ENCODE data around the gene RFK. TPM values are rescaled to one million over a fixed set of nuclear protein-coding genes. Genes with fewer than 3 reads are reported as not detected.

The RFK gene
- total and polyA plus RNA-seq, 2 donors from 2014 or later, result 20.6 to 40.3 TPM

DNA sequence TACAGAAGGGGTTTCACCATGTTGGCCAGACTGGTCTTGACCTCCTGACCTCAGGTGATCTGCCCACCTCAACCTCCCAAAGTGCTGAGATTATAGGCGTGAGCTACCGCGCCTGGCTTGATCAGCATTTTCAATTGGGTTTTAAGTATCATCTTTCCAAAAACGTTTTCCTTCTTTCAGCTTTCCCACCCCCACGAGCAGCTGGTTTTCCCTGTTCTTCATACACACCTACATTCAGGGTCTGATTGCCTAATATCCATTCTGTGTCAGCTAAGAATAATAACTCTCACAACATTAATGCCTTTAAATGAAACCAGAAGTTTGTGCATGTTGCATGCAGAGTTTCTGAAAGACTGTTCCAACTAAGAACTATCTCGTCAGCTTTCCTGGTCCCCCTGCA, 38.3 kb downstream of the RFK start:
- no peaks in the 10 kb centered on the region for H3K27me3 ChIP-seq (ENCODE audit: control insufficient read depth, insufficient read depth, low read length)
- no peak overlapping the region for H3K27ac ChIP-seq (ENCODE audit: low read depth in 2 of 2, low read length in 2 of 2)
- H3K36me3 ChIP-seq (ENCODE audit: control insufficient read depth in 2 of 3, insufficient read depth in 3 of 3, low read length in 3 of 3), result no peaks in the 10 kb centered on the region
- no peaks in the 10 kb centered on the region for H3K9me3 ChIP-seq (ENCODE audit: control insufficient read depth in 2 of 3, insufficient read depth in 1 of 3, low read length in 3 of 3)
- DNase-seq (no peak), FAIRE-seq (no peak)
- H3K4me1 ChIP-seq (ENCODE audit: control insufficient read depth in 2 of 3, insufficient read depth in 2 of 3, low read depth in 1 of 3, low read length in 3 of 3), result no peaks in the 10 kb centered on the region
- intact Hi-C loops (cut with DNase I), result no loop called here
- H3K9ac ChIP-seq (ENCODE audit: low read length in 3 of 3), result no peak overlapping the region
- no peak overlapping the region for H3K4me3 ChIP-seq (ENCODE audit: low read length in 3 of 3)
- TF ChIP-seq, protein P1, sequence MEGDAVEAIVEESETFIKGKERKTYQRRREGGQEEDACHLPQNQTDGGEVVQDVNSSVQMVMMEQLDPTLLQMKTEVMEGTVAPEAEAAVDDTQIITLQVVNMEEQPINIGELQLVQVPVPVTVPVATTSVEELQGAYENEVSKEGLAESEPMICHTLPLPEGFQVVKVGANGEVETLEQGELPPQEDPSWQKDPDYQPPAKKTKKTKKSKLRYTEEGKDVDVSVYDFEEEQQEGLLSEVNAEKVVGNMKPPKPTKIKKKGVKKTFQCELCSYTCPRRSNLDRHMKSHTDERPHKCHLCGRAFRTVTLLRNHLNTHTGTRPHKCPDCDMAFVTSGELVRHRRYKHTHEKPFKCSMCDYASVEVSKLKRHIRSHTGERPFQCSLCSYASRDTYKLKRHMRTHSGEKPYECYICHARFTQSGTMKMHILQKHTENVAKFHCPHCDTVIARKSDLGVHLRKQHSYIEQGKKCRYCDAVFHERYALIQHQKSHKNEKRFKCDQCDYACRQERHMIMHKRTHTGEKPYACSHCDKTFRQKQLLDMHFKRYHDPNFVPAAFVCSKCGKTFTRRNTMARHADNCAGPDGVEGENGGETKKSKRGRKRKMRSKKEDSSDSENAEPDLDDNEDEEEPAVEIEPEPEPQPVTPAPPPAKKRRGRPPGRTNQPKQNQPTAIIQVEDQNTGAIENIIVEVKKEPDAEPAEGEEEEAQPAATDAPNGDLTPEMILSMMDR (IDR thresholded peaks at IDR 0.05; ENCODE audit: borderline replicate concordance, extremely low read depth, insufficient read depth), result no peak

DNA sequence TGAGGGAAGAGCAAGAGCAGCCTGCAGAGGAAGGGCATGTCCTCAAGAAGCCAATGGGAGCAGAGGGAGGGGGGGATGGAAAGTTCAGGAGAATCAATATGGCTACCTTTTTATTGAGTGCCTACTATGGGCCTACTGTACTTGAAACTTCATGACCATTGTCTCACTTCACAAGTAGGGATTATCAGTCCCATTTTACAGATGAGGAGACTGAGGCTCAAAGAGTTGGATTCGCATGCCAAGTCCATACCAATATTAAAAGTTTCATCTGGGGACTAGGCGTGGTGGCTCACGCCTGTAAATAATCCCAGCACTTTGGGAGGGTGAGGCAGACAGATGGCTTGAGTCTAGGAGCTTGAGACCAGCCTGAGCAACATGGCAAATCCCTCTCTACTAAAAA, 40.0 kb downstream of the RFK start:
- DNase-seq, result no peak
- Histone ChIP-seq H3K27me3 (ENCODE audit: control insufficient read depth, insufficient read depth, low read length) (no peaks in the 10 kb centered on the region), H3K4me1 (ENCODE audit: control insufficient read depth in 2 of 3, insufficient read depth in 2 of 3, low read depth in 1 of 3, low read length in 3 of 3) (no peaks in the 10 kb centered on the region), H3K9ac (ENCODE audit: low read length in 3 of 3) (no peak overlapping the region), H3K27ac (ENCODE audit: low read depth in 2 of 2, low read length in 2 of 2) (no peak overlapping the region), H3K36me3 (ENCODE audit: control insufficient read depth in 2 of 3, insufficient read depth in 3 of 3, low read length in 3 of 3) (no peaks in the 10 kb centered on the region), H3K4me3 (ENCODE audit: low read length in 3 of 3) (no peak overlapping the region), H3K9me3 (ENCODE audit: control insufficient read depth in 2 of 3, insufficient read depth in 1 of 3, low read length in 3 of 3) (no peaks in the 10 kb centered on the region)
- TF ChIP-seq, protein P1 (IDR thresholded peaks at IDR 0.05; ENCODE audit: borderline replicate concordance, extremely low read depth, insufficient read depth), result no peak
- FAIRE-seq, result no peak
- intact Hi-C loops (cut with DNase I), result no loop called here

- FAIRE-seq (no peak), DNase-seq (no peak)
- no peaks in the 10 kb centered on the region for H3K27me3 ChIP-seq (ENCODE audit: control insufficient read depth, insufficient read depth, low read length)
- no peaks in the 10 kb centered on the region for H3K9me3 ChIP-seq (ENCODE audit: control insufficient read depth in 2 of 3, insufficient read depth in 1 of 3, low read length in 3 of 3)
- no peak overlapping the region for H3K9ac ChIP-seq (ENCODE audit: low read length in 3 of 3)
- intact Hi-C loops (cut with DNase I), result no loop called here
- no peaks in the 10 kb centered on the region for H3K36me3 ChIP-seq (ENCODE audit: control insufficient read depth in 2 of 3, insufficient read depth in 3 of 3, low read length in 3 of 3)
- H3K4me1 ChIP-seq (ENCODE audit: control insufficient read depth in 2 of 3, insufficient read depth in 2 of 3, low read depth in 1 of 3, low read length in 3 of 3), result no peaks in the 10 kb centered on the region
- TF ChIP-seq, protein P1 (IDR thresholded peaks at IDR 0.05; ENCODE audit: borderline replicate concordance, extremely low read depth, insufficient read depth), result no peak
- H3K27ac ChIP-seq (ENCODE audit: low read depth in 2 of 2, low read length in 2 of 2), result no peak overlapping the region
- H3K4me3 ChIP-seq (ENCODE audit: low read length in 3 of 3), result no peak overlapping the region
Measured at GRCh38 chr9:76353280-76353679, 40.9 kb downstream of the RFK start.

GRCh38 chr9:76352026-76352620, 42.1 kb downstream of the RFK start:
- Histone ChIP-seq H3K27me3 (ENCODE audit: control insufficient read depth, insufficient read depth, low read length) (no peaks in the 10 kb centered on the region), H3K36me3 (ENCODE audit: control insufficient read depth in 2 of 3, insufficient read depth in 3 of 3, low read length in 3 of 3) (no peaks in the 10 kb centered on the region), H3K27ac (ENCODE audit: low read depth in 2 of 2, low read length in 2 of 2) (no peak overlapping the region), H3K9me3 (ENCODE audit: control insufficient read depth in 2 of 3, insufficient read depth in 1 of 3, low read length in 3 of 3) (no peaks in the 10 kb centered on the region), H3K4me3 (ENCODE audit: low read length in 3 of 3) (no peak overlapping the region), H3K4me1 (ENCODE audit: control insufficient read depth in 2 of 3, insufficient read depth in 2 of 3, low read depth in 1 of 3, low read length in 3 of 3) (no peaks in the 10 kb centered on the region), H3K9ac (ENCODE audit: low read length in 3 of 3) (no peak overlapping the region)
- DNase-seq, result no peak
- FAIRE-seq, result no peak
- intact Hi-C loops (cut with DNase I), result no loop called here
- TF ChIP-seq, protein P1 (IDR thresholded peaks at IDR 0.05; ENCODE audit: borderline replicate concordance, extremely low read depth, insufficient read depth), result no peak
